ENCODE data around the gene ULBP1. TPM values are rescaled to one million over a fixed set of nuclear protein-coding genes. Genes with fewer than 3 reads are reported as not detected.
"Not testable (repeated sequence)": the region's sequence is repeated elsewhere in the genome, so short reads cannot be mapped to it uniquely, and the experiment has no call there.

ULBP1 gene
- total RNA-seq, 1 experiment from 2014 or later: 1.5 TPM

GRCh38 chr6:149925974-149926777 is 37.6 kb upstream of the ULBP1 start:
- H3K27me3 ChIP-seq: peaks cover 19% of the 10 kb centered on the region
- no peaks in the 10 kb centered on the region for H3K36me3 ChIP-seq
- DNase-seq: peak; percentile 82
- H3K9me3 ChIP-seq: no peaks in the 10 kb centered on the region
- H3K4me3 ChIP-seq: no peak overlapping the region

GRCh38 chr6:149927025-149927424 is 36.7 kb upstream of the ULBP1 start:
- H3K9me3 ChIP-seq, H3K36me3 ChIP-seq, DNase-seq, H3K4me3 ChIP-seq: not testable (repeated sequence)
- H3K27me3 ChIP-seq: peaks cover 19% of the 10 kb centered on the region

GRCh38 chr6:149929422-149929821 is 34.3 kb upstream of the ULBP1 start:
- no peak overlapping the region for H3K4me3 ChIP-seq
- no peaks in the 10 kb centered on the region for H3K9me3 ChIP-seq
- peaks cover 20% of the 10 kb centered on the region for H3K27me3 ChIP-seq
- H3K36me3 ChIP-seq: no peaks in the 10 kb centered on the region
- no peak for DNase-seq

- Histone ChIP-seq H3K9me3 (no peaks in the 10 kb centered on the region), H3K27me3 (peaks cover 20% of the 10 kb centered on the region), H3K36me3 (no peaks in the 10 kb centered on the region), H3K4me3 (no peak overlapping the region)
- no peak for DNase-seq
Measured at GRCh38 chr6:149931501-149931900, 32.2 kb upstream of the ULBP1 start.

GRCh38 chr6:149933036-149933435 is 30.7 kb upstream of the ULBP1 start:
- no peak for DNase-seq
- Histone ChIP-seq H3K4me3 (no peak overlapping the region), H3K9me3 (no peaks in the 10 kb centered on the region), H3K36me3 (no peaks in the 10 kb centered on the region), H3K27me3 (peaks cover 16% of the 10 kb centered on the region)

- no peak overlapping the region for H3K4me3 ChIP-seq
- no peak for DNase-seq
- peaks cover 19% of the 10 kb centered on the region for H3K27me3 ChIP-seq
- H3K36me3 ChIP-seq: no peaks in the 10 kb centered on the region
- H3K9me3 ChIP-seq: no peaks in the 10 kb centered on the region
Measured at GRCh38 chr6:149933461-149933860, 30.3 kb upstream of the ULBP1 start.

- Histone ChIP-seq H3K9me3 (no peaks in the 10 kb centered on the region), H3K4me3 (no peak overlapping the region), H3K36me3 (no peaks in the 10 kb centered on the region), H3K27me3 (peaks cover 17% of the 10 kb centered on the region)
- peak; percentile 19 for DNase-seq
Measured at GRCh38 chr6:149934249-149935156, 29.2 kb upstream of the ULBP1 start.

- Histone ChIP-seq H3K27me3 (peaks cover 10% of the 10 kb centered on the region), H3K36me3 (no peaks in the 10 kb centered on the region), H3K9me3 (no peaks in the 10 kb centered on the region), H3K4me3 (no peak overlapping the region)
- no peak for DNase-seq
Measured at GRCh38 chr6:149935246-149935645, 28.5 kb upstream of the ULBP1 start.

GRCh38 chr6:149935668-149936067 is 28.1 kb upstream of the ULBP1 start:
- H3K36me3 ChIP-seq: no peaks in the 10 kb centered on the region
- no peak overlapping the region for H3K4me3 ChIP-seq
- DNase-seq: no peak
- no peaks in the 10 kb centered on the region for H3K9me3 ChIP-seq
- H3K27me3 ChIP-seq: peaks cover 9% of the 10 kb centered on the region; the same call in 1 of the 2 replicates

- peaks cover 9% of the 10 kb centered on the region; the same call in 1 of the 2 replicates for H3K27me3 ChIP-seq
- H3K36me3 ChIP-seq: no peaks in the 10 kb centered on the region
Measured at GRCh38 chr6:149936743-149937142, 27.0 kb upstream of the ULBP1 start.

GRCh38 chr6:149938013-149938570 is 25.7 kb upstream of the ULBP1 start:
- not testable (repeated sequence) for H3K27me3 ChIP-seq, H3K36me3 ChIP-seq, DNase-seq, H3K9me3 ChIP-seq
- H3K4me3 ChIP-seq: peak overlapping the region; percentile 33

More at GRCh38 chr6:149936743-149937142, 27.0 kb upstream of the ULBP1 start:
- no peak for DNase-seq
- Histone ChIP-seq H3K9me3 (no peaks in the 10 kb centered on the region), H3K4me3 (no peak overlapping the region)

GRCh38 chr6:149938571-149939355 is 25.0 kb upstream of the ULBP1 start:
- peak overlapping the region; percentile 33 for H3K4me3 ChIP-seq
- H3K36me3 ChIP-seq: no peaks in the 10 kb centered on the region
- DNase-seq: no peak
- H3K9me3 ChIP-seq: no peaks in the 10 kb centered on the region
- H3K27me3 ChIP-seq: peaks cover 7% of the 10 kb centered on the region; the same call in 1 of the 2 replicates

- H3K9me3 ChIP-seq: no peaks in the 10 kb centered on the region
- no peak overlapping the region for H3K4me3 ChIP-seq
- H3K27me3 ChIP-seq: peaks cover 7% of the 10 kb centered on the region; the same call in 1 of the 2 replicates
- H3K36me3 ChIP-seq: no peaks in the 10 kb centered on the region
- DNase-seq: no peak
Measured at GRCh38 chr6:149939356-149939648, 24.4 kb upstream of the ULBP1 start.

GRCh38 chr6:149939909-149940671 is 23.7 kb upstream of the ULBP1 start:
- H3K36me3 ChIP-seq: no peaks in the 10 kb centered on the region
- no peaks in the 10 kb centered on the region for H3K9me3 ChIP-seq
- DNase-seq: no peak
- no peak overlapping the region for H3K4me3 ChIP-seq
- H3K27me3 ChIP-seq: peaks cover 7% of the 10 kb centered on the region; the same call in 1 of the 2 replicates

GRCh38 chr6:149940672-149940982 is 23.1 kb upstream of the ULBP1 start:
- no peak for DNase-seq
- Histone ChIP-seq H3K9me3 (no peaks in the 10 kb centered on the region), H3K4me3 (no peak overlapping the region; the same call in 1 of the 2 replicates), H3K36me3 (no peaks in the 10 kb centered on the region), H3K27me3 (peaks cover 7% of the 10 kb centered on the region; the same call in 1 of the 2 replicates)
